ENCODE measurements around the gene PELO. TPM values are rescaled to one million over a fixed set of nuclear protein-coding genes. Genes with fewer than 3 reads are reported as not detected.

Gene PELO
- polyA plus RNA-seq, 1 experiment = 29.6 TPM

- Histone ChIP-seq H3K27me3 (ENCODE audit: control insufficient read depth, insufficient read depth, low read length) (no peaks in the 10 kb centered on the region; the same call in 1 of the 2 replicates), H3K36me3 (ENCODE audit: control insufficient read depth, insufficient read depth, low read length) (no peaks in the 10 kb centered on the region), H3K4me3 (ENCODE audit: low read depth, low read length) (no peak overlapping the region)
- ChIA-PET POLR2A (no interaction called here), CTCF (interaction anchor here (1.0 to 1.1 kb wide), 3 partner anchors 9 to 61 kb away, joined by 3 read pairs; no protein-coding TSS in a partner anchor)
- no peak for TF ChIP-seq CTCF (IDR thresholded peaks at IDR 0.05; ENCODE audit: insufficient read depth, low read depth, low read length)
- no peak for DNase-seq (ENCODE audit: low read depth)
Measured at GRCh38 chr5:52754051-52754450, 33.7 kb upstream of the PELO start.

GRCh38 chr5:52757527-52757926 is 30.2 kb upstream of the PELO start:
- POLR2A ChIA-PET = no interaction called here
- CTCF ChIA-PET = no interaction called here
- DNase-seq (ENCODE audit: low read depth) = no peak

GRCh38 chr5:52758014-52758413 is 29.7 kb upstream of the PELO start:
- Histone ChIP-seq H3K27me3 (ENCODE audit: control insufficient read depth, insufficient read depth, low read length) (no peaks in the 10 kb centered on the region; the same call in 1 of the 2 replicates), H3K4me3 (ENCODE audit: low read depth, low read length) (no peak overlapping the region), H3K36me3 (ENCODE audit: control insufficient read depth, insufficient read depth, low read length) (no peaks in the 10 kb centered on the region)
- POLR2A ChIA-PET = no interaction called here
- CTCF ChIA-PET = interaction anchor here (1.4 kb wide), 1 partner anchor 26 kb away, joined by 5 read pairs; no protein-coding TSS in a partner anchor
- no peak for DNase-seq (ENCODE audit: low read depth)
- no peak for TF ChIP-seq CTCF (IDR thresholded peaks at IDR 0.05; ENCODE audit: insufficient read depth, low read depth, low read length)

More at GRCh38 chr5:52757527-52757926, 30.2 kb upstream of the PELO start:
- TF ChIP-seq CTCF (IDR thresholded peaks at IDR 0.05; ENCODE audit: insufficient read depth, low read depth, low read length) = no peak
- H3K36me3 ChIP-seq (ENCODE audit: control insufficient read depth, insufficient read depth, low read length) = no peaks in the 10 kb centered on the region
- H3K27me3 ChIP-seq (ENCODE audit: control insufficient read depth, insufficient read depth, low read length) = no peaks in the 10 kb centered on the region; the same call in 1 of the 2 replicates
- no peak overlapping the region for H3K4me3 ChIP-seq (ENCODE audit: low read depth, low read length)

- no peaks in the 10 kb centered on the region for H3K36me3 ChIP-seq (ENCODE audit: control insufficient read depth, insufficient read depth, low read length)
- TF ChIP-seq CTCF (IDR thresholded peaks at IDR 0.05; ENCODE audit: insufficient read depth, low read depth, low read length) = no peak
- no peaks in the 10 kb centered on the region for H3K27me3 ChIP-seq (ENCODE audit: control insufficient read depth, insufficient read depth, low read length)
- H3K4me3 ChIP-seq (ENCODE audit: low read depth, low read length) = no peak overlapping the region
- CTCF ChIA-PET = interaction anchor here (0.8 to 1.4 kb wide), 3 partner anchors 9 to 24 kb away, joined by 3 to 5 read pairs (median 5); no protein-coding TSS in a partner anchor
- no peak for DNase-seq (ENCODE audit: low read depth)
- POLR2A ChIA-PET = no interaction called here
Measured at GRCh38 chr5:52759331-52759730, 28.4 kb upstream of the PELO start.

GRCh38 chr5:52760695-52761366 is 26.9 kb upstream of the PELO start:
- no peak for DNase-seq (ENCODE audit: low read depth)
- no peak for TF ChIP-seq CTCF (IDR thresholded peaks at IDR 0.05; ENCODE audit: insufficient read depth, low read depth, low read length)
- CTCF ChIA-PET = no interaction called here
- Histone ChIP-seq H3K4me3 (ENCODE audit: low read depth, low read length) (no peak overlapping the region), H3K36me3 (ENCODE audit: control insufficient read depth, insufficient read depth, low read length) (no peaks in the 10 kb centered on the region), H3K27me3 (ENCODE audit: control insufficient read depth, insufficient read depth, low read length) (no peaks in the 10 kb centered on the region)
- POLR2A ChIA-PET = no interaction called here
